Fibroblast of skin of back (primary cell): Measurements from ENCODE around the gene SRSF6.
"Not testable (repeated sequence)": the region's sequence is repeated elsewhere in the genome, so short reads cannot be mapped to it uniquely, and the experiment has no call there.

Experiments used
- DNase-seq: peaks from one replicate; pipeline ENCODE4 v3.0.0-alpha.2; 2013

Gene SRSF6

GRCh38 chr20:43448748-43449535 lies 8.8 kb upstream of the SRSF6 start:
- peak; percentile 21 for DNase-seq

GRCh38 chr20:43450841-43451799 lies 6.6 kb upstream of the SRSF6 start:
- DNase-seq = no peak

- no peak for DNase-seq
Observed at GRCh38 chr20:43452404-43453126, 5.1 kb upstream of the SRSF6 start.

GRCh38 chr20:43456252-43456651 lies 1.4 kb upstream of the SRSF6 start:
- DNase-seq = not testable (repeated sequence)

- peak; percentile 93 for DNase-seq
Observed at GRCh38 chr20:43456809-43457639, 672 bp upstream of the SRSF6 start.

- no peak for DNase-seq
Observed at GRCh38 chr20:43458422-43458924, 777 bp downstream of the SRSF6 start.

GRCh38 chr20:43459022-43459942 lies 1.6 kb downstream of the SRSF6 start:
- no peak for DNase-seq

- DNase-seq = no peak
Observed at GRCh38 chr20:43460172-43460829, 2.6 kb downstream of the SRSF6 start.

- no peak for DNase-seq
Observed at GRCh38 chr20:43460830-43461200, 3.1 kb downstream of the SRSF6 start.

GRCh38 chr20:43461894-43462659 lies 4.4 kb downstream of the SRSF6 start:
- no peak for DNase-seq

- DNase-seq = no peak
Observed at GRCh38 chr20:43462660-43463526, 5.2 kb downstream of the SRSF6 start.

- no peak for DNase-seq
Observed at GRCh38 chr20:43463527-43464218, 6.0 kb downstream of the SRSF6 start.

GRCh38 chr20:43464219-43464790 lies 6.6 kb downstream of the SRSF6 start:
- DNase-seq = no peak

GRCh38 chr20:43465625-43465943 lies 7.9 kb downstream of the SRSF6 start:
- no peak for DNase-seq

- no peak for DNase-seq
Observed at GRCh38 chr20:43467589-43467988, 9.9 kb downstream of the SRSF6 start.

GRCh38 chr20:43472671-43473380 lies 15.1 kb downstream of the SRSF6 start:
- DNase-seq = no peak

GRCh38 chr20:43473381-43473704 lies 15.6 kb downstream of the SRSF6 start:
- DNase-seq = no peak
